T-helper 2 cell treated with Interferon-gamma antibody and Interleukin-4, amounts not matched to agents 100 ng/mL and 5 ng/mL, for 36 hours (primary cell): ENCODE data around the gene DEFB116. TPM values are rescaled to one million over a fixed set of nuclear protein-coding genes. Genes with fewer than 3 reads are reported as not detected.
"Not testable (repeated sequence)": the region's sequence is repeated elsewhere in the genome, so short reads cannot be mapped to it uniquely, and the experiment has no call there.

ENCODE experiments used
- intact Hi-C: fragments of 100-400 bp; cut with micrococcal nuclease; formaldehyde crosslinking; loops from one replicate; pipeline ENCODE4 v1.15.1; 2023
- total RNA-seq: library from RNA; stranded (reverse); gene quantifications from 2 replicates; pipeline ENCODE4 v1.2.3, GENCODE V29; 2022

DEFB116 gene, protein sequence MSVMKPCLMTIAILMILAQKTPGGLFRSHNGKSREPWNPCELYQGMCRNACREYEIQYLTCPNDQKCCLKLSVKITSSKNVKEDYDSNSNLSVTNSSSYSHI
- total RNA-seq = not detected in 2 replicates

DNA sequence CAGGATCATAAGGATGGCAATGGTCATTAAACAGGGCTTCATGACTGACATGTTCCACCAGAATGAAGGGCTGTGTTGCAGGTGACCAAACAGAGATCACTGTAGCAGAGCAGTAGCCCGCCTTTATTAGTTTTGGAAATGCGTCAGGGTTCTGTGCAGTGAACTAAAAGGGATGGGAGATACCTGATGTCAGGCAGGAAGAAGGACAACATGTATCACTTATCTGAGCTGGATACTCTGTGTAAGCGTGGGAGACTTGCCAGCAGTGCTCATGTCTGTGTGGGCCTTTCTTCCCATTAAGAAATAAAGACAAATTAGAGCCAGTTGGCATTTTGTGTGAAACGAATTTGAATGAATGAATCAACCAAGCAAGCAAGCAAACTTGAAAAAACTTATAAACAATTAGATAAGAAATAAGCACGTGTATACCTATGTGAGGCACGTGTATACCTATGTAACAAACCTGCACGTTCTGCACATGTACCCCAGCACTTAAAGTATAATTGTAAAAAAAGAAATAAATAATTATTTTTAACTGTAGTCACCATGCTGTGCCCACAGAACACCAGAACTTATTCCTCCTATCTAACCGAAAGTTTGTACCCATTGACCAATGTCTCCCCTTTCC, at the start of gene DEFB116:
TSS of gene DEFB116 (minus strand) at position 51 of the 628 bp plus-strand sequence. CDS start at position 51, 0 bp downstream.
- intact Hi-C loops = no loop called here

DNA sequence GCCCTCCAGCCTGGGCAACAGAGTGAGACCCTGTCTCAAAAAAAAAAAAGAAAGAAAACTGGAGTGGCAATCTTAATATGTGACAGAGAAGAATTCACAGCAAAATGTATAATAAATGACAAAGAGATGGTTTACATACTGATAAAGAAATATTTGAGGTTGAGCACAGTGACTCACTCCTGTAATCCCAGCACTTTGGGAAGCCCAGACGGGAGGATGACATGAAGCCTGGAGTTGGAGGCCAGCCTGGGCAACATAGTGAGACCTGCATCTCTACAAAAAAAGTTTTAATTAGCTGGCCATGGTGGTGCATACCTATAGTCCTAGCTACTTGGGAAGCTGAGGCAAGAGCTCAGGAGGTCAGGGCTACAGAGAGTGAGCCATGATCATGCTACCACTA, 47.6 kb upstream of the DEFB116 start:
- intact Hi-C loops = no loop called here

DNA sequence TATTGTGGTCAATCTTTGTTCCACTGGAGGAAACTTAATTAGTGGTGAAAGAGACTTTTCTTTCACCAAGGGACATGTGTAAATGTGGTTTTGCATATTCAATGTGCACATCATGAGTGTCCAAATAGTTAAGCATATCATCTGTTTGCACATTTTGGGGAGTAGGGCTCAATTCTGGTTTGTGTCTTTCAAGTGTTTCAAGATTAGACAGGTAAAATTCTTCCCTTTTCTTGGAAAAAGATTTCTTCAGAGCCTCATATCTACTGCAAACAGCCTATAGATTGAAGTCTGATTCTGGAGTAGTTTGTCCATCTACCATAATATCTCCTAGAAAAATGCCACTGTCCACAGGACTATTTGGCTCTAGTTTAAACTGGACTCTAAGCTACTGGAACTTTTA, 33.1 kb upstream of the DEFB116 start:
- intact Hi-C loops = no loop called here

DNA sequence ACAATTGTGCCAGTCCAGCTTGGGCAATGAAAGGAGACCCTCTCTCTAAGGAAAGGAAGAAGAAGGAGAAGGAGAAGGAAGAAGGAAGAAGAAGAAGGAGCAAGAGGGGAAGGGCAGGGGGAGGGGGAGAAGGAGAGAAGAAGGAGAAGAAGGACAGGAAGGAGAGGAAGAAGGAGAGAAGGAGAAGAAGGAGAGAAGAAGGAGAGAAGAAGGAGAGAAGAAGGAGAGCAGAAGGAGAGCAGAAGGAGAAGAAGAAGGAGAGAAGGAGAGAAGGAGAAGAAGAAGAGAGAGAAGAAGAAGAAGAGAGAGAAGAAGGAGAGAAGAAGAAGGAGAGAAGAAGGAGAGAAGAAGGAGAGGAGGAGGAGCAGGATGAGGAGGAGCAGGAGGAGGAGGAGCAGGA, 22.5 kb upstream of the DEFB116 start:
- intact Hi-C loops = no loop called here

DNA sequence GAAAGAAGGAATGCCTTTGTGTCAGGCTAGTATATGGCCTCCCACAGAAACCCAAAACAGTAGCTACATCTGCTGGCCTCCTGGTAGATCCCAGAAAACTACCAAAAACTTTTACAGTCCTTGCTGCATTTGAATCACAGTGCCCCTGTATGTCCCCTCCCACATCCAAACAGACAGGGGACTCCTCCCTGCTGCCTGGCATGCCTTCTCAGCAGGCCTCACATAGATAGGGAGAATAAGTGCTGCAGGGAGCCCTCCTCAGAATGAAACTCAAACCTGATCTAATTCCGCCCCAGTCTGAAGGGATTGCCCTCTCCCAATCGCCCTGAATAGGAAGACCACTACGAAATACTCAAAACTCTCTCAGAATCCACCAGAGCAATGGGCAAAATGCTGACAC, 14.1 kb upstream of the DEFB116 start:
- intact Hi-C loops = no loop called here

DNA sequence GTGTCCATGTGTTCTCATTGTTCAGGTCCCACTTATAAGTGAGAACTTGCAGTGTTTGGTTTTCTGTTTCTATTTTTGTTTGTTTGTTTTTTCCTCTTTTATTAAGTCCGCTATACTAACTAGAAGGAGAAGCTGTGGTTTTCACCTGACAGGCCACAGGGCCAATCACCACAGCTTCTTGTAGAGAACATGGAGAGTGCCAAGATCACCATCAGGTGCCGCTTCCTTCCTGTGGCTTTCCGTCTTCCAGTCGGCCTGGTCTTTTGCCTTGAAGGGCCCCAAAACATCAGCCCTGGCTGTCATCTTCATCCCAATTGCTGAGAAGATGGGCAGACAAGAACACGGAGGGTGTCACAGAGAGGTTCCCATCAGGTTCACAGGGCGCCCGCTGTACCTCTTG, 23.4 kb downstream of the DEFB116 start:
- intact Hi-C loops = not testable (repeated sequence)

DNA sequence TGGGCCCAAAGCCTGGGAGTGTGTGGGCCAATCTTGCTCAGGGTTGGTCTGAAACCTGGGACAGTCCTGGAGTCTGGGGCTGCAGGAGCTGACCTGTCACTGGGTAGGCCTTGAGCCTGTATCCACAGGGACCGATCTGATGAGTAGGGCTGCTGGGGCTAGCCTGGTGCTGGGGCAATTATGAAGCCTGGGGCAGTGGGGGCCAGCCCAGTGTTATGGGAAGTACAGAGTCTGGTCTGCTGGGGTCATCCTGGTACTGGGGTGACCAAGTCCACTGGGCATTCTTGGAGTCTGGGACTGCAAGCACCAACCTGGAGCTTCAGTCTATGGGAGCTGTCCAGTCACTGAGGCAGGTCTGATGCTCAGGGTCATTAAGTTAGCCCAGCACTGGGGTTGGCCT, 30.2 kb downstream of the DEFB116 start:
- intact Hi-C loops = no loop called here

DNA sequence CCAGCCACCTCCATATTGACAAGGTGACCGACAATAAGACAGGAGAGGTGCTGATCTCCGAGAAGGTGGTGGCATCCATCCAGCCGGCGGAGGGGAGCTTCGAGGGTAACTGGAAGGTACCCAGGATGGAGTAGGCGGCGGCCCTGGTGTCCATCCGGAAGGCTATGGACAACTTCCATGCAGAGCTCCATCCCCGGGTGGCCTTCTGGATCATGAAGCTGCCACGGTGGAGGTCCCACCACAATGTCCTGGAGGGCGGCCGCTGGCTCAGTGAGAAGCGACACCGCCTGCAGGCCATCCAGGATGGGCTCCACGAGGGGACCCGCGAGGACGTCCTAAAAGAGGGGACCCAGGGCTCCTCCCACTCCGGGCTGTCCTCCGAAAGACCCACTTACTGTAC, 33.9 kb downstream of the DEFB116 start:
- intact Hi-C loops = no loop called here

DNA sequence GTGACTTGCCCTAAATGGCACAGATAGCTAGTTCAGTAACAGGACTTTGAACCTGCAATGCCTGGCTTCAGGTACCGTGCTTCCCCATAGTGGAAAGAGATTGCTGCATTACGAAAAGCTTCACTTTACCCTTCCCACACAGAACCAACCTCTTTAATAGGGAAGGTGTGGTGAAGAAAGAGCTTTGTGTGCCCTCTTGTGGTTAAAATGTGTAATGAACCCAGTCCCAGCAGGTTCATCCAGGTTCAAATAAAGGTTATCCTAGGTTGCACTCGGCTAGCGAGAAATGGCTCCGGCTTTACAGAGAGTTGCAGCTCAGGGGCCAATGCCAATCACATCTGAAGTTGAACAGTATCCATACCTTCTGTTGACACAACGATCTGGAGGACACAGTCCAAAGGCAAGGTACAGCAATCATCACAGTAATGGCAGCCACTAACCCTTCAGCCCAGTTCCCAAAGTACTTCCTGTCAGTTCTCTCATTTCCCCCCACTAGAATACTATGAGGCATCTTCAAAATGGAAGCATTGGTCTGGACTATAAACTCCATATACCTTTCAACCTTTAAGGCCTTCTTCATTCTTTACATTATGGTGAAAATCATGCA, 48.0 kb downstream of the DEFB116 start:
- intact Hi-C loops = no loop called here

DNA sequence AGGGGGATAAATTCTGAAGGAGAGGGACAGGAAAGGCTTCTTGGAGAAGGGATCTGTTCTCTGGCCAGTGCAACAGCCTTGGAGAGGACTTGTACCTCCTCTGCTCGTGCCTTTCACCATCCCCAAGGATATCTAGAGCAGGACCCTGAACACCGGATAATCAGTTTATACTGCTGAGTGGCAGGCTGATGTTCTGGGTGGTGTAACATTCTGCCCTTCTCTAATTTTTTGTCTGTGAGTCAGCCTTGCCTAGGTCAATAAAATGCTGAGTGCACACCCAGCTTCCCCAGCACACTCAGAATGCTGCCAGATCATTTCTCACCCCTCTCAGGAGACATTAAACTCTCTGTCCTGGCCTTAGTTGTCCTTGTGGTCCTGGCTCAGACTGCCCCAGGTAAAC, 51.0 kb downstream of the DEFB116 start, which contains the start of gene DEFB115:
TSS of gene DEFB115 (plus strand) at position 301 of the 400 bp plus-strand sequence. CDS start at position 301, 0 bp downstream.
- intact Hi-C loops = no loop called here

DNA sequence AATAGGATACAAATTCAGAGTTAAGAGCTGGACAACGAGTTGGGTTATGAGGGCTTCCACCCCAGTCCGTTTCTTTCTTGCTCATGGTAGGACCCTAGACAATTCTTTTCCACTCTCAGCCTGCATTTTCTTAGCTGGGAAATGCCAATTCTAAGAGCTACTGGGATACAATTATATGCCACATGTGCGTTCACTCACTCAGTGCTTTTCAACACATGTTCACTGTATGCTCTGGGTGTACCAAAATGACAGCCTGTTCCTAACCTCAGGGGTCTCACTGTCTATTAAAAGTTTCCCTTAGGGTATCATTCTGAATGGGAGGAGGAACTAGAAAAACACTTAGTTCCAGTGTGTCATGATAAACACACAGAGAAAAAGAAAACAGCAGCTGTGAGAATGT, 51.4 kb downstream of the DEFB116 start:
- intact Hi-C loops = no loop called here

Other genes with a start within 250 kb of the DEFB116 start
- not detected in 2 replicates for gene DEFB115, start 50.9 kb downstream of the DEFB116 start, total RNA-seq
- not detected in 2 replicates for gene DEFB118, start 60.0 kb upstream of the DEFB116 start, total RNA-seq
- not detected in 2 replicates for gene DEFB119, start 82.0 kb upstream of the DEFB116 start, total RNA-seq
- gene DEFB121, start 97.6 kb upstream of the DEFB116 start, total RNA-seq = not detected in 2 replicates
- gene DEFB123, start 132.0 kb upstream of the DEFB116 start, total RNA-seq = not detected in 2 replicates
- not detected in 2 replicates for gene DEFB124, start 166.5 kb upstream of the DEFB116 start, total RNA-seq
- gene REM1, start 166.7 kb upstream of the DEFB116 start, total RNA-seq = not detected in 2 replicates
- 189 and 191 TPM in 2 replicates for gene HM13, start 205.9 kb upstream of the DEFB116 start, total RNA-seq